ENCODE data around the gene PPARG.
"Not testable (repeated sequence)": the region's sequence is repeated elsewhere in the genome, so short reads cannot be mapped to it uniquely, and the experiment has no call there.

Gene PPARG

GRCh38 chr3:12443781-12444522, 155.1 kb downstream of the PPARG start:
- no peak for DNase-seq (ENCODE audit: low read depth)

GRCh38 chr3:12444582-12445471, 156.0 kb downstream of the PPARG start:
- no peak for DNase-seq (ENCODE audit: low read depth)

GRCh38 chr3:12445523-12446240, 156.8 kb downstream of the PPARG start:
- no peak for DNase-seq (ENCODE audit: low read depth)

DNA sequence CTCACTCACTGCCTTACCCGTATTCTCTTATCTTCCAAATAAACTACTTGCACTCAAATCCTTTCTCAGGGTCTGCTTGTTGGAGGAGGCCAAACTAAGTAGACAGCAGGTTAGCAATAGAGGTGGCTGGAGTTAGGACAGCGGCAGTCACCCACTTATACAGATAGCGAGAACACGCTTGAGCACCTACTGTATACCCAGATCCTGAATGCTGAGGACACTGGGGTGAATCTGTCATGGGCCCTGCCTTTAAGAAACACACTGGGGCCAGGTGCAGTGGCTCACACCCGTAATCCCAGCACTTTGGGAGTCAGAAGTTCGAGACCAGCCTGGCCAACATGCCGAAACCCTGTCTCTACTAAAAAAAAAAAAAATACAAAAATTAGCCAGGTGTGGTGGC, 157.4 kb downstream of the PPARG start:
- DNase-seq (ENCODE audit: low read depth): no peak

- DNase-seq (ENCODE audit: low read depth): no peak
Measured at GRCh38 chr3:12447075-12447474, 158.2 kb downstream of the PPARG start.

DNA sequence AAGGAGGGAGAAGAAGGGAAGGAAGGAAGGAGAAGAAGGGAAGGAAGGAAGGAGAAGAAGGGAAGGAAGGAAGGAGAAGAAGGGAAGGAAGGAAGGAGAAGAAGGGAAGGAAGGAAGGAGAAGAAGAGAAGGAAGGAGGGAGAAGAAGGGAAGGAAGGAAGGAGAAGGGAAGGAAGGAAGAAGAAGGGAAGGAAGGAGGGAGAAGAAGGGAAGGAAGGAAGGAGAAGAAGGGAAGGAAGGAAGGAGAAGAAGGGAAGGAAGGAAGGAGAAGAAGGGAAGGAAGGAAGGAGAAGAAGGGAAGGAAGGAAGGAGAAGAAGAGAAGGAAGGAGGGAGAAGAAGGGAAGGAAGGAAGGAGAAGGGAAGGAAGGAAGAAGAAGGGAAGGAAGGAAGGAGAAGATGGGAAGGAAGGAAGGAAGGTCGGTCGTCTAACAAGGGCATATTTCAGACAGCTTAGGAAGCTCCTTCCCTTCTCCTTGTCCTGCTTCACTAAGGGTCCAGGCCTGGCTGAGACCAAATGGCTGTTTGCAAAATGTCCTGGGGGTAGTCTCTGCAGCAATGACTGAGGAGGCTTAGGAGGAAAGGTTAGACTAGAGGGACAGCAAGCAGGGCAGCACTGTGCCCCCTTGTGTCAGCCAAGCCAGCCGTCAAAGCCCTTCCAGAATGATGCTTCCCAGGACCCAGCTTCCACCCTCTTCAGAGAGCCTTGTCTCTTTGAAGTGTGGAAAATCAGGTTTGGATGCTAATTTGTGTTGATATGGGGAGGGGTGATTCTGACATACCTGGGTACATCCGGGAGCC, 159.7 kb downstream of the PPARG start:
- DNase-seq (ENCODE audit: low read depth): not testable (repeated sequence)

DNA sequence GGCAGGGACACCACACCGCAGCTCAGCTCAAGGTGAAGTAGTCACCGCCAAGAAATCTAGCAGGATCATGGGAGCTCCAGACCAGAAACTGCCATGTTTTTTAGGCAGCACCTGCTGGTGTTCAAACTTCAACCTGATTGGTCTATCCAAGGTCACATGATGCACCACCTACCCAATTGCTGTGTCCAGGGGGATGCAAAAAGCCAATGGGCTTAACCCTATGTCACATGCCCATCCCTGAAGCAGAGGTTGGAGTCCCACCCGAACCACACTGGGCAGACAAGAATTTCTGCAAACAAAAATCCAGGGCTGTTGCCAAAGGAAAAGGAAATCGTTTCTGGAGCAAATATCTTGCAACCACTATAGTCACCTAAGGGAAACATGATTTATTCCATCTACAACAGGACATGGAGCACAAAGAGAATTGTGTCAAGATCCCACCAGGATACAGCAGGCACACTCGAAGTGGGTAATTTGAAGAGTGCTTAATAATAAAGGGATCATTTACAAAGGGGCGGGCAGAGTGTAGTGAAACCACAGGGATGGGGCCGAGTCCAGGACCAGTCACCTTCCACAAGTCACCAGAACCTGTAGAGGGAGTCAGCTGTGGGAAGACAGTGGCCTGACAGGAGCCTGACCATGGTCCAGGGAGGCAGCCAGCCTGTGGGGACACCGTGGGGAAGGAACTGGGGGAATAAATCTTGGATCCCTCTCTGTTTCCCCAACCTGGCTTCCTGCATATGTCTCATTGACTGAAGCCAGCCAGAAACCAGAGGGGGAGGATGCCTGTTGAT, 161.2 kb downstream of the PPARG start:
- no peak for DNase-seq (ENCODE audit: low read depth)

- DNase-seq (ENCODE audit: low read depth): no peak
Measured at GRCh38 chr3:12451481-12451880, 162.6 kb downstream of the PPARG start.

- DNase-seq (ENCODE audit: low read depth): no peak
Measured at GRCh38 chr3:12451960-12452359, 163.1 kb downstream of the PPARG start.

DNA sequence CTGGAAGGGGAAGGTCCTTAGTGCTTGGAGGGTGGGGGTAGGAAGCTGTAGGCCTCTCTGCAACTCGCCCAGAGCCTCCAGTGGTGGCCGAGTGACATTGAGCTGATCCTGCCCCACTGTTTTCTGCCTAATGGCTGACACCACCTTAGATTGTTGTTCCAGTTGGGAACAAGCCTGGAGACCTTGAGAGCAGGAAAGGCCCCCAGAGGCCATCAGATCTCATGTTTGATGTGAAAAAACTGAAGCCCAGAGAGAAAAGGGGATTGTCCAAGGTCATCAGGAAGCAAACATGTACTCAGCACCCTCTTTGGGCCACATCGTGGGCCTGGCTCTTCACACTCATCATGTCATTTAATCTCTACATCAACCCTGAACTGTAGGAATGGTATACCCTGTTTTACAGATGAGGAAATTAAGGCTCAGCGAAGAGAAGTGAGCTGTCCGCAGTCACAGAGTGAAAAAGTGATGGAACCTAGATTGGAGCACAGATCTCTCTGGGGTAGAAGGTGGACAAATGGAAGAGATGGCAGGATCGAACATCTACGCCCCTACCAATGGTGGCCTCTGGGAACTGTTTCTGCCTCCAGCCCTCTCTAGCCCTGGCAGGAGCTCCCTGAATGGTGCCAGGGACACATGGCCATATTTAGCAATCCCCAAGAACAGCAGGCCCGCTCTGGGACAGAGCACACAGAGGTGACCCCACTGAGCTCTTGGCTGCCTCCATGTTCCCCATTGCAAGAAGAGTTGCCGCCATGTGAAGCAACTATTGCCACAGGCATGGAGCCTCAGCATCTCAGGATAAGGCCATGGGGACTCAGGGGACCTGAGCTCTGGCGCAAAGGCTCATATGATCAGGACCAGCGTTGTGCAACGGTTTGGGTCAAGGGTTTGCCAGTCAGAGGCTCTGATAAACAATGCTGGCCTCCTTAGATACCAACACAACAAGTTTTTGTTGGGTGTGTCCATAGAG, 163.8 kb downstream of the PPARG start:
- DNase-seq (ENCODE audit: low read depth): no peak

DNA sequence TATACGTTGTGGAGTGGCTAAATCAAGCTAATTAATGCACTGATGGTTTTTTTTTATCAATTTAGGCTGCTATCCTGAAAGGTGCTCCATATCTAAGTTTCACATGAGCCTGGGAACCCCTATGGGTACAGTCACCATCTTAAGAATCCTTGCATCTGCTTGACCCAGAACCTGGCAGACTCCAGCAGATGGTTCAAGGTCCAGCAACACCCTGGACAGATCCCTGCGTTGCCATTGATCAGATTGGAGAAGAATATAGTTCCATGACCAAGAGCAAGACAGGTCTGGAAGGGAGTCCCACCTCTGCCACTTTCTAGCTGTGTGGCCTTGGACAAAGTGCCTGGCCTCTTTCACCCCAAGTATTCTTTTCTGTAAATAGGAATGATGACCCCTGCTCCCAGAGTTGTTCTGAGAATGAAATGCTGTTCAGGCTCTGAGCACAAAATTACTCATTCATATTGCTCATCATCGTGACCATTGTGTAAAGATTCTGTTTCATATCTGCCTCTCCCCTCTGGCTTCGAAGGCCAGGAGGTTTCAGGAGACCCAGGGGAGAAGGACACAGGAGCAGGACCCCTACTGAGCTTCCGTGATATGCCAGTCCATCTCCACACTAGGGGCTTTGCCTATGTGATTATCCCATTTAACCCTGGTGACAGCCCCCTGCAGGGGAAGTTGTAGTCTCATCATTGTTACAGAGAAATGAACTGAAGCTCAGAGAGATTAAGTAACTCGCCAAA, 165.4 kb downstream of the PPARG start:
- DNase-seq (ENCODE audit: low read depth): no peak

- DNase-seq (ENCODE audit: low read depth): no peak
Measured at GRCh38 chr3:12454816-12455121, 165.9 kb downstream of the PPARG start.

DNA sequence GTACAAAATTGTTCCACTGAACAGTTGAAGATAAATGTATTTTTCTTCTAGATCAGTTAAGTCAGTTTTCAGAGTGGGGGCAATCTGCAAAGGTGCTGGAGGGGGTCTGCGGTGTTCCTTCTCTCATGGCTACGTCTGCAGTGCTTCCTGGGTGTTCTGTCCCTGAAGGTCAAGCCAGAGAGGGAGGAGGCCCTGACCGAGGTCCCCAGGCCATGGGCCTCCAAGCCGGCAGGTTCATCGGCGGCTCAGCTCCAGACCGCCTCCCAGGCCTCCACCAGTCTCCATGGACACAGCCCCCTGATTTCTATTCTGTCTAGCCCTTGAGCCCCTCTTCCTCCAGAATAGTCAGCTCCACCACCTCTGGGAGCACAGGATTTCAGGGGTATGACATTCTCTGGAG, 166.9 kb downstream of the PPARG start:
- no peak for DNase-seq (ENCODE audit: low read depth)

GRCh38 chr3:12456441-12456840, 167.6 kb downstream of the PPARG start:
- DNase-seq (ENCODE audit: low read depth): no peak

DNA sequence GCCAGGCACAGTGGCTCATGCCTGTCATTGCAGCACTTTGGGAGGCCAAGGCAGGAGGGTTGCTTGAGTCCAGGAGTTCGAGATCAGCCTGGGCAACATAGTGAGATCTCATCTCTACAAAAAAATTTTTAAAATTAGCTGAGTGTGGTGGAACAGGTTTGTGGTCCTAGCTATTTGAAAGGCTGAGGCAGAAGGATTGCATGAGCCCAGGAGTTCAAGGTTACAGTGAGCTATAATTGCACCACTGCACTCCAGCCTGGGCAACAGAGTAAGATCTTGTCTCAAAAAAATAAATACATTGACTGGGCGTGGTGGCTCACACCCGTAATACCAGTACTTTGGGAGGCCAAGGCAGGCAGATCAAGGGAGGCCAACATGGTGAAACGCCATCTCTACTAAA, 168.5 kb downstream of the PPARG start:
- DNase-seq (ENCODE audit: low read depth): not testable (repeated sequence)

- no peak for DNase-seq (ENCODE audit: low read depth)
Measured at GRCh38 chr3:12458901-12459300, 170.0 kb downstream of the PPARG start.

GRCh38 chr3:12460127-12460526, 171.3 kb downstream of the PPARG start:
- no peak for DNase-seq (ENCODE audit: low read depth)

GRCh38 chr3:12461097-12461649, 172.3 kb downstream of the PPARG start:
- no peak for DNase-seq (ENCODE audit: low read depth)
